Uterus (tissue), 4 donors: ENCODE results near the gene NHEJ1. TPM values are rescaled to one million over a fixed set of nuclear protein-coding genes. Genes with fewer than 3 reads are reported as not detected.

ENCODE experiments used
- DNase-seq, 2 donors: peaks; one replicate each; pipeline ENCODE4 v3.0.0-alpha.2; 2019 to 2020
- H3K27ac ChIP-seq, 2 donors: fragments of 200-600 bp; sonication (generic); 1 replicate in 1 of 2; 2 replicates in 1 of 2; pipeline ENCODE4 v1.5.1; 2016 to 2018
- H3K27me3 ChIP-seq, 2 donors: fragments of 200-600 bp; sonication (generic); one replicate each; pipeline ENCODE4 v1.5.1; 2018 to 2019; ENCODE audit warnings: control low read depth in 1 of 2
- H3K36me3 ChIP-seq, 2 donors: fragments of 200-600 bp; sonication (generic); one replicate each; pipeline ENCODE4 v1.5.1; 2019; ENCODE audit warnings: control low read depth in 1 of 2
- H3K4me1 ChIP-seq, 2 donors: fragments of 200-600 bp; sonication (generic); one replicate each; pipeline ENCODE4 v1.5.1; 2018 to 2019; ENCODE audit warnings: control low read depth in 1 of 2
- H3K4me3 ChIP-seq, 2 donors: fragments of 200-600 bp; sonication (generic); 1 replicate in 1 of 2; 2 replicates in 1 of 2; pipeline ENCODE4 v1.5.1; 2018 to 2019; ENCODE audit warnings: mild to moderate bottlenecking in 1 of 2
- H3K9me3 ChIP-seq, 2 donors: fragments of 200-600 bp; sonication (generic); one replicate each; pipeline ENCODE4 v1.5.1; 2019; ENCODE audit warnings: control low read depth in 1 of 2
- CTCF ChIP-seq, 4 experiments: fragments of 200-600 bp in 2 of 4; fragments of 450-650 bp in 2 of 4; sonication (generic) in 2 of 4; IDR thresholded peaks; one replicate each; pipeline ENCODE4 v1.5.1; 2016 to 2019; ENCODE audit warnings: antibody characterized with exemption in 4 of 4, mild to moderate bottlenecking in 2 of 4, moderate library complexity in 1 of 4
- POLR2A ChIP-seq, 2 donors: fragments of 450-650 bp; IDR thresholded peaks; one replicate each; pipeline ENCODE4 v1.6.1; 2016; ENCODE audit warnings: antibody characterized with exemption in 2 of 2, mild to moderate bottlenecking in 1 of 2, moderate library complexity in 1 of 2
- intact Hi-C: fragments of 100-400 bp; cut with DNase I; formaldehyde crosslinking; loops from one replicate; pipeline ENCODE4 v1.15.1; 2023; ENCODE audit warnings: low total_unique reads
- total RNA-seq, 4 donors: library from RNA; depleted of rRNA in 3 of 4; stranded (reverse); fragments of >200 nt in 3 of 4; gene quantifications; one replicate each; pipeline versions ENCODE4 v1.1.0 to v1.2.4, GENCODE V29; 2014 to 2023
- donor health status: DM: yes; HTN: yes; CAD: no.

NHEJ1 gene
- total RNA-seq, 4 donors from 2014 or later: 15.0 to 162 (median 18.1) TPM

- H3K27me3 ChIP-seq: no peaks in the 10 kb centered on the region
- intact Hi-C loops: no loop called here
- TF ChIP-seq CTCF (IDR thresholded peaks at IDR 0.05) (no peak), POLR2A (IDR thresholded peaks at IDR 0.05) (no peak)
- DNase-seq: no peak
- no peak overlapping the region for H3K4me3 ChIP-seq
- H3K9me3 ChIP-seq: no peaks in the 10 kb centered on the region
- H3K4me1 ChIP-seq: no peaks in the 10 kb centered on the region
- no peaks in the 10 kb centered on the region for H3K36me3 ChIP-seq
- no peak overlapping the region for H3K27ac ChIP-seq
Observed at GRCh38 chr2:219084791-219085190, 75.8 kb downstream of the NHEJ1 start.

GRCh38 chr2:219082332-219082958 lies 78.2 kb downstream of the NHEJ1 start:
- Histone ChIP-seq H3K27ac (no peak overlapping the region), H3K4me1 (no peaks in the 10 kb centered on the region), H3K27me3 (no peaks in the 10 kb centered on the region), H3K36me3 (no peaks in the 10 kb centered on the region), H3K9me3 (no peaks in the 10 kb centered on the region), H3K4me3 (no peak overlapping the region)
- DNase-seq: no peak
- TF ChIP-seq POLR2A (IDR thresholded peaks at IDR 0.05): no peak
- no peak for TF ChIP-seq CTCF (IDR thresholded peaks at IDR 0.05)
- intact Hi-C loops: no loop called here

GRCh38 chr2:219081701-219082331 lies 78.8 kb downstream of the NHEJ1 start:
- no peak for DNase-seq
- TF ChIP-seq CTCF (IDR thresholded peaks at IDR 0.05): no peak
- TF ChIP-seq POLR2A (IDR thresholded peaks at IDR 0.05): no peak
- H3K9me3 ChIP-seq: no peaks in the 10 kb centered on the region
- H3K4me3 ChIP-seq: no peak overlapping the region
- no peaks in the 10 kb centered on the region for H3K36me3 ChIP-seq
- H3K27me3 ChIP-seq: no peaks in the 10 kb centered on the region
- no peak overlapping the region for H3K27ac ChIP-seq
- H3K4me1 ChIP-seq: no peaks in the 10 kb centered on the region
- intact Hi-C loops: no loop called here

- no peaks in the 10 kb centered on the region for H3K36me3 ChIP-seq
- H3K27ac ChIP-seq: no peak overlapping the region
- TF ChIP-seq POLR2A (IDR thresholded peaks at IDR 0.05) (no peak), CTCF (IDR thresholded peaks at IDR 0.05) (no peak)
- no peak overlapping the region for H3K4me3 ChIP-seq
- H3K9me3 ChIP-seq: no peaks in the 10 kb centered on the region
- intact Hi-C loops: no loop called here
- DNase-seq: no peak
- no peaks in the 10 kb centered on the region for H3K27me3 ChIP-seq
- no peaks in the 10 kb centered on the region for H3K4me1 ChIP-seq
Observed at GRCh38 chr2:219081096-219081495, 79.5 kb downstream of the NHEJ1 start.

- Histone ChIP-seq H3K27ac (no peak overlapping the region), H3K4me1 (no peaks in the 10 kb centered on the region), H3K9me3 (no peaks in the 10 kb centered on the region), H3K27me3 (no peaks in the 10 kb centered on the region), H3K4me3 (no peak overlapping the region), H3K36me3 (no peaks in the 10 kb centered on the region)
- intact Hi-C loops: no loop called here
- TF ChIP-seq POLR2A (IDR thresholded peaks at IDR 0.05): no peak
- no peak for TF ChIP-seq CTCF (IDR thresholded peaks at IDR 0.05)
- DNase-seq: no peak
Observed at GRCh38 chr2:219079417-219079816, 81.2 kb downstream of the NHEJ1 start.
